Smooth muscle cell of bladder (primary cell): ENCODE data around the gene CCL26. TPM values are rescaled to one million over a fixed set of nuclear protein-coding genes. Genes with fewer than 3 reads are reported as not detected.

ENCODE experiments used
- total RNA-seq: library from RNA; depleted of rRNA; stranded (reverse); fragments of >200 nt; gene quantifications from 2 replicates; pipeline ENCODE4 v1.2.3, GENCODE V29; 2014

CCL26 gene
- total RNA-seq = 4.8 and 6.2 TPM in 2 replicates

DNA sequence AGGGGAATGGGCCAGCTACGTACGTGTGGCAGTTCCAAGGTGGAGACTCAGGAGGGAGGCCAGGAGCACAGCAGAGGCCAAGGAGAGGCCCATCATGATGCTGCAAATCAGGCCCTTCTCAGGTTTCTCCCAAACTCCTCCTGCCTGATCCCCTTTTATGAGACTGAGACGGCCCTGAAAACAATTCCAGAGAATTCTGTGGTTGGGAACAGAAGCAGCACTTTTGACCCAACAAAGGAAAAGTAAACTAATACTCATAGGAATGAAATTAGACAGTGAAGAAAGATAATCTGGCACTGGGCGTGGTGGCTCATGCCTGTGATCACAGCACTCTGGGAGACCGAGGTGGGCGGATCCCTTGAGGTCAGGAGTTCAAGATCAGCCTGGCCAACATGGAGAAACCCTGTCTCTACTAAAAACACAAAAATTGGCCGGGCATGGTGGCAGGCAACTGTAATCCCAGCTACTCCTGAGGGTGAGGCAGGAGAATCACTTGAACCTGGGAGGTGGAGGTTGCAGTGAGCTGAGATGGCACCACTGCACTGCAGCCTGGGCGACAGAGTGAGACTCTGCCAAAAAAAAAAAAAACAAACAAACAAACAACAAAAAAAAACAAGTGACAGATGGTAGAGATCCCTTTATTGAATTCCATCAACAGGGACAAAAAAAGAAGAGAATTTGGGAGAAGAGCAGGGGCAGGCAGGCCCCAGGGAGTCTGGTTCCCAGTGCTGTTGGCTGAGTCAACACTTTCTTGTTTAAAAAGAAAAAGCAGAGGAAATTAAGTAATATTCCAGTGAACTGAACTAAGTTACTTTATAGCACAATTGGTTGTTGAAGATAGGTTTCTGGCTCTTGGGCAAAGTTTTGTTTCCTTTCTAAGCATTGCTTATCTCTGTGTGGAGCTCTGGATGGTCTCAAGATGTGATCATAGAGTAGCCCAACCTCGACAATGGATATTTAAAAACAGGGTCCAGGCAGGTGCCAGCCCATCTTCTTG is at the start of gene CCL26:
Gene CCL26, minus strand, starts transcription at position 131 of the 997 bp plus-strand sequence. Its CDS starts 35 bp downstream, at position 96.

DNA sequence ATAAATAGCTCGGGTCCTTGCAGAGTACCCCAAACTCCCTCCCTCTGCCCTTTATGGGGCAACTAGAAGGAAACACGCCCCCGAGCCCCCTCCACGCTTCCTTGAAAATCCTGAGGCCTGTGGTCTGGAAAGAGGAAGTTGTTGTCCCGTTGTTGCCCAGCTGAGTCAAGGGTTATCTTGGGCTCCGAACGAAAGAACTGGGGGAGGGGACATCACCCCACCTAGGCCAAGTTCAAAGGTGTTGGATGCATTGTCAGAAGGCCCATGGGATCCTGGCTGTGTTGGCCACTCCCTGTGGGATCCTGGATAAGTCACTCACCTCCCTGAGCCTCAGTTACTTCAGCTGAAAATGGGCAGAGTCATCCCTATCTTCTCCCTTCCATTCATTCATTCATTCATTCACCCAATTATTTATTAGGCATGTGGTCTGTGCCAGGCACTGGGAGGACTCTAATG is 41.8 kb upstream of the CCL26 start, which contains the start of gene CCL24:
Gene CCL24, minus strand, starts transcription at position 26 of the 456 bp plus-strand sequence. CDS start 91 bp downstream, outside the sequence.

GRCh38 chr7:75738604-75738974 is 33.4 kb downstream of the CCL26 start, which contains the start of gene HIP1:
TSS of gene HIP1 (minus strand) at chr7:75738941. CDS start at chr7:75738920, 21 bp downstream.

Other genes starting within 250 kb of the CCL26 start
- 5.3 and 8.0 TPM in 2 replicates for gene HIP1, start 33.3 kb downstream of the CCL26 start, total RNA-seq
- gene CCL24, start 41.6 kb upstream of the CCL26 start, total RNA-seq = 0.28 TPM in 1 of 2 replicates, not detected in the other
- gene RHBDD2, start 106.8 kb upstream of the CCL26 start, total RNA-seq = 19.5 and 30.2 TPM in 2 replicates
- gene POR, start 142.9 kb upstream of the CCL26 start, total RNA-seq = 88.9 and 117 TPM in 2 replicates
- 35.7 and 38.6 TPM in 2 replicates for gene TMEM120A, start 222.4 kb upstream of the CCL26 start, total RNA-seq